Adrenal gland (tissue), 5 donors: ENCODE measurements around the gene RPH3AL.

Experiments used
- CTCF ChIP-seq, 6 experiments: fragments of 450-650 bp in 4 of 6; fragments of 200-600 bp in 2 of 6; sonication (generic) in 1 of 6; IDR thresholded peaks; 1 replicate in 5 of 6; 2 replicates in 1 of 6; pipeline versions ENCODE4 v1.5.1 to v1.8.0; 2016 to 2021; ENCODE audit warnings: antibody characterized with exemption in 6 of 6, mild to moderate bottlenecking in 2 of 6, moderate library complexity in 1 of 6
- POLR2A ChIP-seq, 2 donors: fragments of 450-650 bp; IDR thresholded peaks; one replicate each; pipeline ENCODE4 v1.6.1; 2017; ENCODE audit warnings: antibody characterized with exemption in 2 of 2, mild to moderate bottlenecking in 2 of 2, moderate library complexity in 1 of 2
- donor health status: DM: no; HTN: no; CAD: no.

GRCh38 chr17:230395-230770 is 122.2 kb downstream of the RPH3AL start:
- TF ChIP-seq CTCF (IDR thresholded peaks at IDR 0.05): no peak
- TF ChIP-seq POLR2A (IDR thresholded peaks at IDR 0.05): no peak
